NCI-H526 treated with DMSO at 0.1 percent for 48 hours (cell line): ENCODE data around the gene AGMO.

Source experiments
- DNase-seq: peaks from one replicate; lab custom pipeline; 2025; lab: John Stamatoyannopoulos, UW

Gene AGMO

DNA sequence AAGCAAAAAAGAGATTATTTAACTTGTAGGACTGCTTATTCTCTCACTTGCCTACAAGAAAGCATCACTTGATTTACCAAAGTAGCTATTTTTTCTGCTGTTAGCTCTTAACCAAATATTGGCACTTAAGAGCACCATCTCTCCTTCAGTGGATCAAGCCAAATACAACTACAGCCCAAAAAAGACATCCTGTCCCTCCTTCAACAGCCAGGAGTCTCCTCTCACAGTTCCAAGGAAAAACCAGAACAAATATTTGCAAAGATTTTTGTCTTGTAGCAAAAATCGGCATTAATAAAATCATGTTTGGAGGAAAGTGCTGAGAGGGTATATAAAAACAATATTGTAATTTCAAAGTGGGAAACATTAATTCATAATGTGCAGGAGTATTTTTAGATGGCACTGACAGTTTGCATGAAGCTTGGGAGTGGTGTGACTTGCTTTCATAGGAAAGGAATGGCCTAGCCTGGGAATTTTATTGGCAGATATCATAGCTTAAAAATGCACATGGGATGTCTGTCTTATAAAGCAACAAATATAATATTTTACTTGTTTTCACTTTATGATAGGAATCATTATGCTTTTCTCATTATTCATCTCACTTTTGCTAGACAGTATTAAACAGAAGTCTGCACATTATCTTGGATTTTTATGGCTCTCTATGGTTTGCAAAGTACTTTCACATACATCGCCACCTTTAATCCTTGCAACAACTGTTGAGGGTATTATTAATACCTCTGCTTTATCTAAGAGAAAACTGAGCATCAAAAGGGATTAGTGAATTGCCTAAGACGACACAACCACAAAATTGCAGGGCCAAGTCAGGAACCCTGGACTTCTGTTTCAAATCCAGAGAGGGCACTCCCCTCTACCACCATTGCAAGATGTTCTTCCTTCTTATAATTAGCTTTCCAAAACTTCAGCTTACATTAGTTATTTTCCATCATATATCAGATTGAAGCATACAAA, 103.5 kb downstream of the AGMO start:
- DNase-seq, result no peak

DNA sequence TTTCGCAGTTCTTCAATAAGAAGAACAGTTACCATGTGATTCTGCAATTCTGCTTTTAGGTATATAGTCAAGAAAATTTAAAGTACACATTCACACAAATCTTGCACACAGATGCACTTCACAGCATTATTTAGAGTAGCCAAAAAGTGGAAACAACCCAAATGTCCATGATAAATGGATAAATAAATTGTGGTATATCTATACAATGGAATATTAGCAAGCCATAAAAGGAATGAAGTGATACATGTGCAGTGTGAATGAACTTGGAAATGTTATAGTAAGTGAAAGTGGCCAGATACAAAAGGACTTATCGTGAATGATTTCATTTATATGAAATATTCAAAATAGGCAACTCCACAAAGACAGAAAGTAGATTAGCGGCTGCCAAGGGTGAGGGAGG, 109.1 kb downstream of the AGMO start:
- DNase-seq, result no peak

DNA sequence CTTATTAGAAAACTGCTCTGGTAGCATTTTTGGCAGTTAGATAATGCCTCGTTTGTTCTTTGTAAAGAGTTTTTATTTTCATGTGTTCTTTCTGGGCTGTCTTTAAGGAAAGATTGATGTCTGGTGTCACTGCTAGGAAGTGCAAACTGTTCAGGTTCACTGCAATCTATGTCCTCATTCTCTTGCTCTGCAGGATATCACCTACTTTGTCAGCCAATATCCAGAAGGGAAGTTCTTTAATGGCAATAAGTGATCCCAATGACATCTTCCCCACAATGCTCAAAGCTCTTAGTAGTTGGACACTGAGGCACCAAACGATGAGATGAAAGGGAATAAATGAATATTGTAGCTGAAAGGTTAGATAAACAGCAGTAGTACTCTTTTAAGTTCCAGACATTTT, 115.1 kb downstream of the AGMO start:
- DNase-seq, result no peak

DNA sequence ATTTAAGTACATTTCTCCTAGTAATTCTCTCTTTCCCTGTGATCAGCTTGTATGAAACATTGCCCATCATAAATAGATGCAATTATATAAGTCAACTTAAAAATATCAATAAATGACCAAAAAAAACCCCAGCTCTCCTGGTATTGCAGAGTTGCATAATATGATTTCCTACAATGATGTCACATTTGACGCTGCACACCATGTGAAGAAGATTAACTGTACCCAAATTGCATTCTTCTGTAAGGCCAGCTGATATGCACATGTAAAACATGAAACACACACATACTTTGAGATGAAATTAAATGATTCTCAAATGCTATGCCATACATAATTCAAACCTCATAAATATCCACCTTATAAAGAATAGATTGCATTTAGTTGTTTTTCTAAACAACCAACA, 115.5 kb downstream of the AGMO start:
- DNase-seq, result no peak

- no peak for DNase-seq
Observed at GRCh38 chr7:15441915-15442314, 119.9 kb downstream of the AGMO start.

DNA sequence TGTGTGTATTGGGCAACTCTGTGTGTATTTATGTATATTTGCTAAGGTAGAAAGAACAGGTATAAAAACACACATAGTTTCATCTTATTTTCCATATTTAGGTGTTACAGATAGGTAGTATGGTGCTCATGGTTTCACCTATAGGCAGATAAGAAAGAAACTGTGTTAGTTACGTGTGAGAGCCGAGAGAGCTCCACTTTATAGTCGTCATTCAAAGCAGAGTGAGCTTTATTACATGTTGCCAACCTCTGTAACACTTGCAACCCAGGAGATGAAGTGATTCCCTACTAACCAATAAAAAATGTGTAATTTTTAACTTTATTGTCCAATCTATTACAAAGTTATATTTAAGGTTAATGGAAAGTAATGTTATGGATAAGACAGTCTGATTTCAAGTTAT, 121.3 kb downstream of the AGMO start:
- DNase-seq, result no peak

DNA sequence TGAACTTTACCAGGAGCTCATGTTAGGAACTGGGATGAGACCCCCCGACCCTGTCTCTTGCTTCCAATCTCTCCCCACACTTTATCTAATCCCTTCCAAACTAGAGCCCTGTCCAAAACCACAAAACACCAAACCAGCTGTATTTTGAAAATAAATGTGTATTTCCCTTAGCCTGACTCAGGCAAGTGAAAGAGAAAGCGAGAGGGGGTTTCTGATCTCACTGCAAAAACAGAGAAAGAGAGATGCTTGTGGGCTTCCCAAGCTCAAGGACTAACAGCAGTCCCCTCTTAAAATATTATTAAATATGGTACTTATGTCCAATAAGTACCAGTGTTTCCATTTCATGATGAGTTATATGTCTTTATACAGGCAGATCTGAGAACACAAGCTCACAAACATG, 122.0 kb downstream of the AGMO start:
- no peak for DNase-seq

DNA sequence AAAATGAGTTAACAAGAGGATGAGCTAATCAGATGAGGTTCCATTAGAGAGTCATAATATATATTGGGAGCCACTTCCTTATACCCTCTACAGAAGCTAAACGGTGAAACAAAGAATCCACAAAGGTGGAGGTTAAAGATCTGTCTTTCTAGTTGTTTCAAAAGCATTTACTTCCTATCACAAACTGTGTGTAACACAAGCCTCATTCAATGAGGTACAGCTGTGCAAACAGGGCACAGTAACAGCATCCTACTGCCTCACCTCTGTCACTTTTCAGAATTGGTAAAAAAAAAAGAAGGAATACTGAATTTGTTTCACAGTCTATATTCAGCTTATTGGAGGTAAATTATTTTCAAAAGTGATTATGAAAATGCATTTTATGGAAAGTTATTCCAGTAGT, 128.7 kb downstream of the AGMO start:
- DNase-seq, result no peak

DNA sequence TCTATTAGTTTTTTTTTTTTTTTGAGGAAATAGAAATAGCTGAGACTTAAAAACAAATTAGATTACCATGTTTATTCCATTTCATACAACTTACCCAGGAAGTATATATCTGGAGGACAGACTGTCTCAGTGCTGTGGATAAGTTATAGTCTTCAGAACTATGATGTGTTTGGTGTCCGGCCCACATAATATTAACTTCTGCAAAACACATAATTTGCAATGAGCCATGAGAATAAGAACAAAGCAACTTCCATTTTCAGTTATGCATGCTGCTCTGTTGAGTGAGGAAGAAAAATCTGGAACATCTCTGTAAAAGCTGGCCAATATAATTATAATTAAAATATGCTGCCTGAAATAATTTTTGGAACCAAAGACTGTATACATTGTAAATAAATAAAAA, 130.9 kb downstream of the AGMO start:
- DNase-seq, result no peak

DNA sequence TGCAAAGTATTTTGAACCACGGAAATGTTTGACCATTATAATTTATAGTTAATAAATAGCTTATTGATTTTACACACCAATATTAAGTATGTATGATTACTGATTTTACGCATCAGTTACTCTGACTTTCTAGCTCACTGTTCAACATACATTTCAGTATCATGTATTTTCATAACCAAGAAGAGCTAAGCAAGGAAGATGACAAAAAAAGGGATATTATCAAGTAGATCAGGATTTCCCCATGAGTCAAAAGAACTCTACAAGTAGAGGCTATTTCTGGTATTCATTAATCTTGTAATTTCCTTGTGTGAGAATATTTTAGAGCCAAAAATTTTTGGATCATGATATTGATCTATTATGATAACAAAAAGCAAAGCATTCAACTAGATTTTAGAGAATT, 131.6 kb downstream of the AGMO start:
- no peak for DNase-seq

- no peak for DNase-seq
Observed at GRCh38 chr7:15424468-15424867, 137.3 kb downstream of the AGMO start.

DNA sequence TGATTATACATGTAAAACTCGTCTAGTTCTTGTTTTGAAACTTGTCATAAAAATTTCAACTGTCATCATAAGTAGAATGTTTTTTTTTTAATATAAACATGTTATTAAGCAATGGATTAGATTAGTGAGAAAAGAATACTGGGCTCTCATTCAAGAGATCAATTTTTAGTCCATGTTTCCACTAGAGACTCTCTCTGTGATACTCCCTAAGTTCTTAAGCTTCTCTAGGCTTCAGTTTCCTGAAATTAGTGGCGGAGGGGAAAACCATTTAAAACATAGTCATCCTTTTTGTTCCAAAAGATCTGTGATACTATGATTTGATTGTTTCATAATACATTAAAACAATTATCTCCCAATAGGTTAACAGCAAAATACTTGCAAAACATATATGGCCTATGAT, 142.2 kb downstream of the AGMO start:
- no peak for DNase-seq

DNA sequence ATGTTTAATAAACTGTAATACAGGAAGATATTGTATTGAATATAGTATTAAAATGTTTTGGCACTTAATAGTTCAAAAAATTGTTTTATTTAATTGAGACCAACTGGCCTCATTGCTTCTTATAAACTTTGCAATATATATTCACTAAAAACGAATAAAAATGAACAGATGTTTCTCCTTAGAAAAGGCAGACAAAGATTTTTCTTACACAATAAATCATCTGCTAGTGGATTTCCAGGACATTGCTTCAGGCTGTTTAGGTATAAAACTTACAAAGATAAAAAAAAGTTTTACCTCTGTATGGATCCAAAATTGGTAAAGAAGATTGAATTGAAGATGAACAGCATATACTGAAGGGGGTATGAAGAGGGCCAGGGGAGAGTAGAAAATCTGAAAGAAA, 143.6 kb downstream of the AGMO start:
- DNase-seq, result no peak

- DNase-seq, result no peak
Observed at GRCh38 chr7:15417341-15417988, 144.3 kb downstream of the AGMO start.

- no peak for DNase-seq
Observed at GRCh38 chr7:15411019-15411418, 150.8 kb downstream of the AGMO start.

- DNase-seq, result no peak
Observed at GRCh38 chr7:15407910-15408309, 153.9 kb downstream of the AGMO start.

- DNase-seq, result no peak
Observed at GRCh38 chr7:15403751-15404150, 158.1 kb downstream of the AGMO start.

DNA sequence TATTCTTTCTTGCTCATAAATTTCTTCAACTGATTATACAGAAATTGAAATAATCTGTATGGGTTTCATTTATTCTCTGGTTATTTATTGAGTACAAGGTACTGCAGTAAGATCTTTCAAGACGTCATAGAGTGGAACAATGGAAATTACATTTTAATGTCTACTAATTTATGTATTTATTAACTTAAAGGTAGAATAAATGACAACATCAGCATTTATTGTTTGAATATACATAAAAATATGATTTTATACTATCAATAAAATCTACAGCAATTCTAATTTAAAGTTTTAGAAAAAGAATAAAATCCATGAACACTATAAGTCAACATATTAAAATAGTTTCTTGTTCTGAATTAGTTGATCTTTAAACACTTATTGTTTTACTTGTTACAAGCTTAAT, 158.5 kb downstream of the AGMO start:
- no peak for DNase-seq

- DNase-seq, result no peak
Observed at GRCh38 chr7:15402436-15403136, 159.2 kb downstream of the AGMO start.

- no peak for DNase-seq
Observed at GRCh38 chr7:15400440-15400839, 161.4 kb downstream of the AGMO start.

DNA sequence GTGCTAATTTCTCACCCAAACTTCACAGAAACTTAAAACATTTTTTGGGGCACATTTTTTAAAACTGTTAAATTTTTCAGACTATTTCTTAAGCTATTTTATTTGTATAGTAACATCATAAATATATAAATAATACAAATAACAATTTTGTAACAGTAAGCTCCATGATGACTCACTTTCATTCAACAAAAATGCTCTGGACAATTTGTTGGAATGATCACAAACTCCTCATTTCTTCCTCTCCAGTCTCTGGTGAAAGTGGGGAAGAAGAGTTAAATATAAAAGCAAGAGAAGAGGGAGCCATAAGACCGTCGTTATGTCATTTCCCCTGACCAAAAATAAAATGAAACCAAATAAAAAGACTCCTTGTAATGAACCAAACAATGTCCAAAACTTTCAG, 162.4 kb downstream of the AGMO start:
- no peak for DNase-seq

- no peak for DNase-seq
Observed at GRCh38 chr7:15397922-15398760, 163.7 kb downstream of the AGMO start.
